Upper lobe of left lung (tissue), 4 donors: ENCODE measurements around the gene CPA3.

ENCODE experiments used
- CTCF ChIP-seq, 6 experiments: fragments of 450-650 bp in 4 of 6; fragments of 200-600 bp in 2 of 6; sonication (generic) in 2 of 6; IDR thresholded peaks; one replicate each; pipeline ENCODE4 v1.5.1; 2016 to 2019; ENCODE audit warnings: antibody characterized with exemption in 6 of 6
- EP300 ChIP-seq, 4 donors: sonication (generic); formaldehyde crosslinking; IDR thresholded peaks; one replicate each; pipeline ENCODE4 v1.5.1; 2017; ENCODE audit warnings: antibody characterized with exemption in 4 of 4, control low read depth in 2 of 4
- POLR2A ChIP-seq, 4 donors: fragments of 450-650 bp; IDR thresholded peaks; one replicate each; pipeline ENCODE4 v1.5.1; 2016 to 2017; ENCODE audit warnings: antibody characterized with exemption in 4 of 4, mild to moderate bottlenecking in 2 of 4
- POLR2AphosphoS5 ChIP-seq, 2 donors: sonication (generic); formaldehyde crosslinking; IDR thresholded peaks; one replicate each; pipeline ENCODE4 v1.5.1; 2017; ENCODE audit warnings: antibody characterized with exemption in 2 of 2

GRCh38 chr3:148924562-148924961 is 59.5 kb downstream of the CPA3 start:
- TF ChIP-seq POLR2A (IDR thresholded peaks at IDR 0.05) (no peak), POLR2AphosphoS5 (IDR thresholded peaks at IDR 0.05) (no peak), EP300 (IDR thresholded peaks at IDR 0.05) (no peak), CTCF (IDR thresholded peaks at IDR 0.05) (no peak)
